GM13977 (cell line): ENCODE measurements around the gene MYORG.
A peak's percentile ranks its signal among the peaks of the same experiment; 100 is the strongest.
"Not testable (repeated sequence)": the region's sequence is repeated elsewhere in the genome, so short reads cannot be mapped to it uniquely, and the experiment has no call there.

Experiments used
- DNase-seq: peaks from one replicate; pipeline ENCODE4 v3.0.0; 2012; ENCODE audit warnings: low spot score
- in situ Hi-C: fragments of 300-500 bp; cut with MboI; formaldehyde crosslinking; loops from one replicate; pipeline ENCODE4 v1.12.0; 2022; ENCODE audit warnings: low sequenced_read_pairs, low pct_unique_long_range_greater_than_20kb, mixed read lengths, inconsistent platforms; ENCODE audit not compliant: unreplicated experiment
- TF ChIP-seq, protein P1 (sequence below): IDR thresholded peaks from 2 replicates; pipeline ENCODE4 v1.5.1; 2012; ENCODE audit warnings: mild to moderate bottlenecking, control low read depth; ENCODE audit not compliant: insufficient read depth; ENCODE audit errors: extremely low read depth, missing control alignments

MYORG gene

DNA sequence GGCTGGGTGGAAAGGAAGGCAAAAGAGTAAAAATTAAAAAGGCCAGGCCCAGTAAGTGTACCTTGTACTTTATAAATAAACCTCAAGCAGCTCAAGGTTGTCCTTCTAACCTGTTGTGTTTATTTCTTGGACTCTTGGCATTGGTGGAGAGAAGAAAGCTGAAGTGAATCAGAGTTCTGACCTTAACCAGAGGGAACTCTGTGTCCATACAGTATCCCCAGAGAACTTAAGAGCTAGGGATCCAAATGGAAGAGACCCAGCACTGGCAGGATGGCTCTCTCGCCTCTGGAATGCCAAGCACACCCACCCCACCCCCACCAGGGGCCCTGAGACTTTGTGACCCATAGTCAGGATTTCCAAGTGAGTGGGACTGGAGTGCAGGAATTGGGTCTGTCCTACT lies 33.1 kb downstream of the MYORG start:
- in situ Hi-C loops: no loop called here
- TF ChIP-seq, protein P1, sequence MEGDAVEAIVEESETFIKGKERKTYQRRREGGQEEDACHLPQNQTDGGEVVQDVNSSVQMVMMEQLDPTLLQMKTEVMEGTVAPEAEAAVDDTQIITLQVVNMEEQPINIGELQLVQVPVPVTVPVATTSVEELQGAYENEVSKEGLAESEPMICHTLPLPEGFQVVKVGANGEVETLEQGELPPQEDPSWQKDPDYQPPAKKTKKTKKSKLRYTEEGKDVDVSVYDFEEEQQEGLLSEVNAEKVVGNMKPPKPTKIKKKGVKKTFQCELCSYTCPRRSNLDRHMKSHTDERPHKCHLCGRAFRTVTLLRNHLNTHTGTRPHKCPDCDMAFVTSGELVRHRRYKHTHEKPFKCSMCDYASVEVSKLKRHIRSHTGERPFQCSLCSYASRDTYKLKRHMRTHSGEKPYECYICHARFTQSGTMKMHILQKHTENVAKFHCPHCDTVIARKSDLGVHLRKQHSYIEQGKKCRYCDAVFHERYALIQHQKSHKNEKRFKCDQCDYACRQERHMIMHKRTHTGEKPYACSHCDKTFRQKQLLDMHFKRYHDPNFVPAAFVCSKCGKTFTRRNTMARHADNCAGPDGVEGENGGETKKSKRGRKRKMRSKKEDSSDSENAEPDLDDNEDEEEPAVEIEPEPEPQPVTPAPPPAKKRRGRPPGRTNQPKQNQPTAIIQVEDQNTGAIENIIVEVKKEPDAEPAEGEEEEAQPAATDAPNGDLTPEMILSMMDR: no peak
- no peak for DNase-seq

- DNase-seq: no peak
- in situ Hi-C loops: no loop called here
- TF ChIP-seq, protein P1: no peak
Observed at GRCh38 chr9:34343090-34343489, 33.6 kb downstream of the MYORG start.

GRCh38 chr9:34341659-34342295 lies 34.9 kb downstream of the MYORG start:
- TF ChIP-seq, protein P1: no peak
- no peak for DNase-seq
- in situ Hi-C loops: no loop called here

- DNase-seq: no peak
- in situ Hi-C loops: no loop called here
- TF ChIP-seq, protein P1: no peak
Observed at GRCh38 chr9:34338665-34339385, 37.9 kb downstream of the MYORG start.

DNA sequence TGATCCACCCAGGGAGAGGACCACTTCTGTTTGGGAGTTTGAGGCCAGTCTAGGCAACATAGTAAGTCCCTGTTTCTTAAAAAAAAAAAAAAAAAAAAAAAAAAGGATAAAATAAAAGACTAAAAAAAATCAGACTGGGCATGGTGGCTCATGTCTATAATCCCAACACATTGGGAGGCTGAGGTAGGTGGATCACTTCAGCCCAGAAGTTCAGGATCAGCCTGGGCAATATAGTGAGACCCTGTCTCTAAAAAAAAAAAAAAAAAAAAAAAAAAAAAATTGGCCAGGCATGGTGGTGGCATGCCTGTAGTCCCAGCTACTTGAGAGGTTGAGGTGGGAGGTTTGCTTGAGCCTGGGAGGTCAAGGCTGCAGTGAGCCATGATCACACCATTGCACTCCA lies 38.6 kb downstream of the MYORG start:
- DNase-seq, in situ Hi-C loops: not testable (repeated sequence)

DNA sequence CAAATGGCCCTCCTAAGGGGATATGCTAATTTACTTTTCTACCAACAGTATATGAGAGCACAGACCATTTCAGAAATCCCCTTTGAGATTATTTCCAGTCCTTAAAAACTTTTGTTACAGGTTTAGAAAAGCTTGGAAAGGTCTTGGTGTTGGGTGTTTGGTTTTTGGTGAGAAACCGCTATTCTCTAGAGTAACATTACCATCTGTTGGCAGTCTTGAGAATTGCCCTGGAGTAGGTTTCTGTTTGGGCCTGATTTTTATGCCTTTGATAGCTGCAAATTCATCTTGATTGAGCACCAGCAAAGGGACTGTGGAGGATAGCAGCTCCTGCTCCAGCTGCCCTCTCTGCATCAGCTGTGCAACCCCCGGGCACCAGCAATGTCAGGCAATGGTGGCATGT lies 39.3 kb downstream of the MYORG start:
- TF ChIP-seq, protein P1: peak; percentile 5
- DNase-seq: no peak
- in situ Hi-C loops: no loop called here

DNA sequence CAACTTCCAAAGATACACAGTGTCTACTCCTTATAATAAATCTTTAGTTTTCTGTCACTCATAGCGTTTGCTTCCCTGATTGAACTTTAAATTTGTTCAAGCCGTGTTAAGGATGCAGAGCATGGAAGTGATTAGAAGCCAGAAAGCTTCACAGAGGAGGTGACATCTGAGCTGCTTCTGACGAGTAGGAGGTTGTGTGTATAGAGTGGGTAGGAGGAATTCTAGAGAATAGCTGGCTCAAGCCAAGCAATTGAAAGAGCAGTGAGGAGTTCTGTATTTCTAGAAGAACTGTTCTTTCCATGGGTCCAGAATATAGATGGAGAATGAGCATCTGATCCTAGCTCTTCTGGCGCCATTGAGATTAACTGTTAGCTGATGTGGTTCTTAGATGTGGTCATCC lies 41.3 kb downstream of the MYORG start:
- no peak for DNase-seq
- TF ChIP-seq, protein P1: no peak
- in situ Hi-C loops: no loop called here
